Measurements from ENCODE around the gene C1orf122. TPM values are rescaled to one million over a fixed set of nuclear protein-coding genes. Genes with fewer than 3 reads are reported as not detected.

Gene C1orf122
- total RNA-seq, 1 donor = 24.0 TPM

- no peak for TF ChIP-seq CTCF (IDR thresholded peaks at IDR 0.05; ENCODE audit: insufficient read depth, low read length)
- no peak overlapping the region for H3K4me3 ChIP-seq (ENCODE audit: low read depth, low read length)
- no peak for DNase-seq (ENCODE audit: low read depth)
These were observed 21.0 kb downstream of the C1orf122 start for GRCh38 chr1:37828410-37829074.

- H3K4me3 ChIP-seq (ENCODE audit: low read depth, low read length) = no peak overlapping the region
- no peak for DNase-seq (ENCODE audit: low read depth)
- TF ChIP-seq CTCF (IDR thresholded peaks at IDR 0.05; ENCODE audit: insufficient read depth, low read length) = no peak
These were observed 23.5 kb downstream of the C1orf122 start for GRCh38 chr1:37831109-37831508.

GRCh38 chr1:37831809-37832208, 24.2 kb downstream of the C1orf122 start:
- no peak for DNase-seq (ENCODE audit: low read depth)
- no peak overlapping the region for H3K4me3 ChIP-seq (ENCODE audit: low read depth, low read length)
- TF ChIP-seq CTCF (IDR thresholded peaks at IDR 0.05; ENCODE audit: insufficient read depth, low read length) = no peak

GRCh38 chr1:37836788-37837187, 29.2 kb downstream of the C1orf122 start:
- H3K4me3 ChIP-seq (ENCODE audit: low read depth, low read length) = no peak overlapping the region
- no peak for DNase-seq (ENCODE audit: low read depth)
- TF ChIP-seq CTCF (IDR thresholded peaks at IDR 0.05; ENCODE audit: insufficient read depth, low read length) = no peak

GRCh38 chr1:37839676-37840075, 32.1 kb downstream of the C1orf122 start:
- no peak for DNase-seq (ENCODE audit: low read depth)
- no peak for TF ChIP-seq CTCF (IDR thresholded peaks at IDR 0.05; ENCODE audit: insufficient read depth, low read length)
- no peak overlapping the region for H3K4me3 ChIP-seq (ENCODE audit: low read depth, low read length)

- TF ChIP-seq CTCF (IDR thresholded peaks at IDR 0.05; ENCODE audit: insufficient read depth, low read length) = no peak
- DNase-seq (ENCODE audit: low read depth) = no peak
- H3K4me3 ChIP-seq (ENCODE audit: low read depth, low read length) = no peak overlapping the region
These were observed 33.1 kb downstream of the C1orf122 start for GRCh38 chr1:37840711-37841110.

GRCh38 chr1:37841652-37842051, 34.1 kb downstream of the C1orf122 start:
- no peak for TF ChIP-seq CTCF (IDR thresholded peaks at IDR 0.05; ENCODE audit: insufficient read depth, low read length)
- no peak for DNase-seq (ENCODE audit: low read depth)
- no peak overlapping the region for H3K4me3 ChIP-seq (ENCODE audit: low read depth, low read length)
